ENCODE results near the gene C2orf69.

- TF ChIP-seq SP1 (IDR thresholded peaks at IDR 0.05) (no peak), FOXK2 (IDR thresholded peaks at IDR 0.05) (no peak), CTBP1 (IDR thresholded peaks at IDR 0.05; ENCODE audit: borderline replicate concordance) (no peak), ZNF384 (IDR thresholded peaks at IDR 0.05) (no peak), BHLHE40 (IDR thresholded peaks at IDR 0.05; ENCODE audit: borderline replicate concordance) (no peak), HDGF (IDR thresholded peaks at IDR 0.05; ENCODE audit: borderline replicate concordance) (no peak), NFRKB (IDR thresholded peaks at IDR 0.05) (no peak), ELF4 (IDR thresholded peaks at IDR 0.05) (no peak), TARDBP (IDR thresholded peaks at IDR 0.05) (no peak)
Measured at GRCh38 chr2:199966976-199967375, 55.9 kb downstream of the C2orf69 start.
